MM.1S (cell line): Measurements from ENCODE around the gene PRKAG2.

Experiments
- EZH2 ChIP-seq: fragments of 300-600 bp; sonication (generic); optimal IDR thresholded peaks from 2 replicates; pipeline ENCODE3; 2017; ENCODE audit warnings: low read depth, mild to moderate bottlenecking, antibody characterized with exemption, low read length, mixed read lengths
- EZH2phosphoT487 ChIP-seq: fragments of 300-600 bp; sonication (generic); IDR thresholded peaks from 2 replicates; pipeline ENCODE4 v1.6.1; 2018; ENCODE audit warnings: antibody characterized with exemption, low read length
- TF ChIP-seq, protein P1 (sequence below): fragments of 300-600 bp; sonication (generic); IDR thresholded peaks from 2 replicates; pipeline ENCODE4 v1.5.1; 2016; ENCODE audit warnings: antibody characterized with exemption, low read length, mixed read lengths

DNA sequence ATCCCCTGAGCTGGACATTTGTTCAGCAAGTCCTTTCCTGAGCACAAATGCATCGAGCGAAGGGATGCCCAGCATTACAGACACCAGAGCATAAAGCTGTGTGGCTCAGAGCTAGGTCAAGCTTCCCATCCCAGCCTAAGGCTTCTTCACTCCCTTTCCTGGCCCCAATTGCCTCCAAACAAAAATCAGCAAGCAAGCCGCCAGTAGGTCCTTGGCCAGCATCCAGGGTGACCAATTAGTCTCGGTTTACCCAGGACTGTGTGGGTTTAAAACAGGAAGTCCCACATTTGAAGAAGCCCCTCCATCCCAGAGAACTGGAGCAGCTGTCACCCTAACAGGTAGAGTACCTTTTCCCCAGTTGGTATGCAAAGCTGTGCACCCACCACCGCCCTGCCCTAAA is 51.2 kb downstream of the PRKAG2 start:
- TF ChIP-seq, protein P1, sequence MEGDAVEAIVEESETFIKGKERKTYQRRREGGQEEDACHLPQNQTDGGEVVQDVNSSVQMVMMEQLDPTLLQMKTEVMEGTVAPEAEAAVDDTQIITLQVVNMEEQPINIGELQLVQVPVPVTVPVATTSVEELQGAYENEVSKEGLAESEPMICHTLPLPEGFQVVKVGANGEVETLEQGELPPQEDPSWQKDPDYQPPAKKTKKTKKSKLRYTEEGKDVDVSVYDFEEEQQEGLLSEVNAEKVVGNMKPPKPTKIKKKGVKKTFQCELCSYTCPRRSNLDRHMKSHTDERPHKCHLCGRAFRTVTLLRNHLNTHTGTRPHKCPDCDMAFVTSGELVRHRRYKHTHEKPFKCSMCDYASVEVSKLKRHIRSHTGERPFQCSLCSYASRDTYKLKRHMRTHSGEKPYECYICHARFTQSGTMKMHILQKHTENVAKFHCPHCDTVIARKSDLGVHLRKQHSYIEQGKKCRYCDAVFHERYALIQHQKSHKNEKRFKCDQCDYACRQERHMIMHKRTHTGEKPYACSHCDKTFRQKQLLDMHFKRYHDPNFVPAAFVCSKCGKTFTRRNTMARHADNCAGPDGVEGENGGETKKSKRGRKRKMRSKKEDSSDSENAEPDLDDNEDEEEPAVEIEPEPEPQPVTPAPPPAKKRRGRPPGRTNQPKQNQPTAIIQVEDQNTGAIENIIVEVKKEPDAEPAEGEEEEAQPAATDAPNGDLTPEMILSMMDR: no peak
- no peak for TF ChIP-seq EZH2
- TF ChIP-seq EZH2phosphoT487: no peak
